HTR-8/SVneo (cell line): Measurements from ENCODE around the gene RNPEPL1.
"Not testable (repeated sequence)": the region's sequence is repeated elsewhere in the genome, so short reads cannot be mapped to it uniquely, and the experiment has no call there.

Source experiments
- DNase-seq: peaks from one replicate; pipeline ENCODE4 v3.0.0; 2011; ENCODE audit warnings: low spot score, mixed read lengths; ENCODE audit not compliant: insufficient read length
- FAIRE-seq: peaks from 2 replicates; lab custom pipeline; 2011; peaks lifted over from hg19 to GRCh38; lab: Jason Lieb, UNC

RNPEPL1 gene

DNA sequence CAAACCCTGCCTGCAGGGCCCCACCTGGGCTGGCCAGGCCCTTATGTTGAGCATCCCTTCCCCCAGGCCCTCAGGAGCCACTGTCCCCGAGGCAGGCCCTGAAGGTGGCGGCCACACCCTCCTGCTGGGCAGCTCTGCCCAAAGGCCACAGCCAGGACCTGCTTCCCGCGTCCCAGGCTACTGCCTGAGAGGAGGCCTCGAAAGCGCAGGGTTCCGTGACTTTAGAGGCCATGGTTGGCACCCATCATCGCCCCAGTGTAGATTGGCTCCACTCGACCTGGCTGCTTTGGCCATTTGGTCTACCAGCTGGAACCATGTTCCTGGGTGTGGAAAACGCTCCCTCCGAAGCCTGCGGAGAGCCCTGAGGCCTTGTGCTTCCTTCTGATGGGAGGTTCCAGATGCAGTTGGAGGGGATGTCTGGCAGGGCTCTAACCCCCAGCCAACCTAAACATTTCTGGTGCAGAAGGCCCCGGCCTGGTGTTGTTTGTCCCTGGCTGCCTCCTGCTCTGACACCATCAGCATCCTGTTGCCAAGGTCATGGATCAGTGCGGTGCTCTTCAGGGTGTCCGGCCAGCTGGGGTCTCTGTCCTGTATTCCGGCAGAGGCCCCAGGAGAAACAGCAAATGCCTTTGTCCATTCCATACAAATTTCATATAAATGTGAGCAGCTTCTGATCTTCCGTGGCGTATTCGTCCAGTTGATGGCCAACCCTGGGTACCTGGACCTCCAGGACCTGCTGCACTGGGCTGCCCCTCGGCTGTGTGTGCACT is 33.0 kb downstream of the RNPEPL1 start:
- DNase-seq (no peak), FAIRE-seq (no peak)

DNA sequence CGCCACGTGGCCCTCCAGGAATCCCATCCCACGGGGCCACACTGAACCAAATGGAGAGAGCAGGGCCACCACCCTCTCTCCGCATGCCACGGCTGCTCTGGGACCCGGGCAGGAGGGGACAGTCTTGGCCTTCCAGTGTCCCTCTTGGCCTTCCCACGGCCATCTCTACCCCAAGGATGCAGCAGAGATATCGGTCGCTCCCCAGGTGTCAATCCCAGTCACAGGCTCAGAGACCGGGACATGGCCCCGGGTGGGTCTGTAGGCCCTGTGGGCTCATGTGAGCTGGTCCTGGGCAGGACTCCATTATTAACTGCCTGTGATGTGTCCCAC is 33.5 kb downstream of the RNPEPL1 start:
- FAIRE-seq (no peak), DNase-seq (no peak)

DNA sequence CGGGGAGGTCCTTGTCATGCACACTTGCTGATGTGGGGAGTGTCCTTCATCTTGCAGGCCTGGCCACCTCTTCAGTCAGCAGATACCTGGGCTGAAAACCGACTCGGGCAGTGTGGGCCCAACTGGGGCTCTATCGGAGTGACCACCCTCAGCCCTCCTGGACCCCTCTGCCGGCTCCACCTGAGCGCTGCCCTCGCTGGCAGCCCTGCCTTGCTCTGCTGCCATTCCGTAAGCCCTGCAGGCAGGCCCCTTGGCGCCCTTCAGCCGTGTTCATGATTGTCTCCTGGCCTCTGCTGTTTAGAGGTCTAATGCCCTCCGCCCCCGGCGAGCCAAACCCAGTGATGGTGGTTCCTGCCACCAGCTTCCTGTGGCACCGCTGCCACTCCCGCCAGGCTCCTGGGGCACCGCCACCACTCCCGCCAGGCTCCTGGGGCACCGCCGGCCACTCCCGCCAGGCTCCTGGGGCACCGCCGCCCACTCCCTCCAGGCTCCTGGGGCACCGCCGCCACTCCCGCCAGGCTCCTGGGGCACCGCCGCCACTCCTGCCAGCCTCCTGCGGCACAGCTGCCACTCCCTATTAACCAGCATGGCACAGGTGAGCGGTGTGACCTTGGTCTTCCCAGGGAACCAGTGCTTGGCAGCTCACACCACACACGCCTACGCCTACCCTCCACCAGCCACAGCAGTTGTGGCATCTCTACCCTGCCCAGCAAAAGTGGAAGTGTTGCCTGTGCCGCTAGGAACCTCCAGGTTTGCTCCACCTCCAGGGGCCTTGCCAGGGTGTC is 34.2 kb downstream of the RNPEPL1 start:
- FAIRE-seq (no peak), DNase-seq (no peak)

DNA sequence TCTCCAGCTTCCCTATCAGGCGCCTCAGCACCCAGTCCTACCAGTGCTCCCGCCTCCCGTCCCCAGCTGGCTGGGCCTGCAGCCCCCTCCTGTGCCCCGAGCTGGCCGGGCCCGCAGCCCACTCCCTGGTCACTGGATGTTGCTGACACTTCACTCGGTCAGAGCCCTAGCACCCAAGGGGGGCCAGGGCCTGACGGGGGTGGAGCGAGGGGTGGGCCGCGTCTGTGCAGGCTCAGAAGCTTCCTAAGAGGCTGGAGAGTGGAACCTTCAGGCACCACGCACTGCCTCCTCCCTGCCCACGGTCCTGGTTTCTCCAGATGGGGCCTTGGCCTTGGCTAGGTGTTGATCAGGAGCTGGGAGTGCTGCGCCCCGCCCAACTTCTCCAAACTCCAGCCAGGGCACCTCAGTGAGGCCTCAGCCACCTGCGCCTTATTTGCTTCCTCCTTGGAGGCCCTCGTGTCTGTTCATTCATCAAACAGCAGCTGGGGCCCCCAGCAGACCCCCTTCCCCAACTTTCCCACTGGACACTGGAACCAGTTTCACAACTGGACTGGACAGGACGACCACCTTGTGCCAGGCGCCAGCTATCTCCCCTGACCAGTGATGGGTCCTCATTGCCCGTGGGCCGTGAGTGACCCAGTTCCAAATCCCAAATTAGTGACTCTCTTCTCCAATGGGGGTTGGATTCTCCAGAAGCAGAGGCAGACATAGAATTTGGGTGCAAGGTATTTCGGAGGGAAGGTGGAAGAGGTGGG is 35.0 kb downstream of the RNPEPL1 start:
- DNase-seq, result no peak
- FAIRE-seq, result no peak

DNA sequence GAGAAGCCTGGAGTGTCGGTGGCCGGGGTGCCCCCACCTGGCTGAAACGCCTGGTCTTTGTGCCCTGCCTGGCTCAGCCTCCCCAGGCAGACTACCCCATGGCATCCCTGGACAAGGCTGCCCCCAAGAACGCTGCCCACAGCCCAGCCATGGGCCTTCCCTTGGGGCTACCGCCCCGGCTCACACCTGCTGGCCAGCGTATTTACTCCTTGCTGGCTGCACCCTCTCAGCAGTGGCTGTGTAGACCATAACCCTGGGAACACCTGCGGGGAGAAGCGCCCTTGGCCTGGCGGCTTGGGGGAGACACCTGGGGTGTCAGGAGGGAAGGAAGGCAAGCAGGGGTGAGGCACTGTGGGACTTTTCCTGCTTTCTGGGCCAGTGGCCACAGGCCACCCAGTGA is 35.6 kb downstream of the RNPEPL1 start:
- FAIRE-seq (no peak), DNase-seq (no peak)

DNA sequence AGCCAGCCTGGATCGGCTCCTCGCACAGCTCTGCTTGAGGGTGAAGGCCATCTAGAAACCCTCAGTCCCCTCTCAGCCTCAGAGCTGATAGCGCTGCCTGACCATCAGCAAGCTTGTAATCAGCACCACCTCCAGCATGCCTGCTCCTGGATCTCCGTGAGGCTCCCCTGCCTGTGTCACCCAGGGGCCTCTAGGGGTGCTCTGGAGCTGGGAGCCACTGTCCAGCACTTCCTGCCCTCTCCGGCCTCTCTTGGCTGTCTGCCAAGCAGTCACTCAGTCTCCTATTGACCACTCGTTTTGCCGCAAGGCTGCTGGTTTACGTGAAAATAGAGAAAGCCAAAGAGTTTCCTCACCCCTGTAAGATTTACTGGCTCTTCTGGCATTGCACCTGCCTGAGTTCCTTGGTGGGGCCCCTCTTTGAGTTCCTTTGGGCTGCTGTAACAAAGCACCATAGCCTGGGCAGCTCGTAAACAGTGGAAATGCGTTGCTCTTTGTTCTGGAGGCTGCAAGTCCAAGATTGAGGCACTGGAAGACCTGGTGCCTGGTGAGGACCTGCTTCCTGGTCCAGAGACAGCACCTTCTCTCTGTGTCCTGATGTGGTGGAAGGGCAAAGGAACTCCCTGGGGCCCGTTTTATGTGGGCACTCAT is 36.1 kb downstream of the RNPEPL1 start:
- no peak for FAIRE-seq
- DNase-seq, result peak; percentile 79

DNA sequence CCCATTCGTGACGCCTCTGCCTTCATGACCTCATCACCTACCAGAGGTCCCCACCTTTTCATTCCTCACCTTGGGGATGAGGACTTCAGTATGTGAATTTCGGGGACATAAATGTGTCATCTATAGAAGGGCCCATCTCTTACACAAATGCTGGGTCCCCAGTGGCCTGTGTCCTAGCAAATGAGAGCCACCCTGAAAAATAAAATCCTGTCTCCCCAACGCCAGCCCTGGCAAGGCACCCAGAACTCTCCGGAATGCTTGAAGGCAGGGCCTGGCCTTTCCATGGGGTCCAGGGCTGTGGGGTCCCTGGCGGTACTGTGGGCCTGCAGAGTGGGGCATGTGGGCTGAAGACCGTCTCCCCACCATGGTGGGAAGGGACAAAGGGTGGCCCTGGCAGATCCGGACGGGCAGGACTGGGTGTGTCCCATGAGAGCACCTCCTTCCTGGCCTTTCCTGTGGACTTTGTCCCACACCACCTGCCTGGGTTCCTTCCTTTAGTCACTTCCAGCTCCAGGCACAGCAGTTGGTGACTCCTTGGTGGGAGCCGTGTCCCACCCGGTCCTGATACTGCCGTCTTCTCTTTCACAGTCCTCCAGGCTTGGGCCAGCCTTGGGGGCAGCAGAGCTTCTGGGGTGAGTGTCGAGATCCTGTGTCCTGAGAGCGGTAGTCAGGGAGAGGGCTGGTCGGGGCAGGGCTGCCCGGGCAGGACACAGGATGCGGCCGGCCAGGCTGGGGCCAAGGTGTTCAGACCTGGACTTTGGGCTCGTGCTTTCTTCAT is 36.8 kb downstream of the RNPEPL1 start:
- no peak for DNase-seq

DNA sequence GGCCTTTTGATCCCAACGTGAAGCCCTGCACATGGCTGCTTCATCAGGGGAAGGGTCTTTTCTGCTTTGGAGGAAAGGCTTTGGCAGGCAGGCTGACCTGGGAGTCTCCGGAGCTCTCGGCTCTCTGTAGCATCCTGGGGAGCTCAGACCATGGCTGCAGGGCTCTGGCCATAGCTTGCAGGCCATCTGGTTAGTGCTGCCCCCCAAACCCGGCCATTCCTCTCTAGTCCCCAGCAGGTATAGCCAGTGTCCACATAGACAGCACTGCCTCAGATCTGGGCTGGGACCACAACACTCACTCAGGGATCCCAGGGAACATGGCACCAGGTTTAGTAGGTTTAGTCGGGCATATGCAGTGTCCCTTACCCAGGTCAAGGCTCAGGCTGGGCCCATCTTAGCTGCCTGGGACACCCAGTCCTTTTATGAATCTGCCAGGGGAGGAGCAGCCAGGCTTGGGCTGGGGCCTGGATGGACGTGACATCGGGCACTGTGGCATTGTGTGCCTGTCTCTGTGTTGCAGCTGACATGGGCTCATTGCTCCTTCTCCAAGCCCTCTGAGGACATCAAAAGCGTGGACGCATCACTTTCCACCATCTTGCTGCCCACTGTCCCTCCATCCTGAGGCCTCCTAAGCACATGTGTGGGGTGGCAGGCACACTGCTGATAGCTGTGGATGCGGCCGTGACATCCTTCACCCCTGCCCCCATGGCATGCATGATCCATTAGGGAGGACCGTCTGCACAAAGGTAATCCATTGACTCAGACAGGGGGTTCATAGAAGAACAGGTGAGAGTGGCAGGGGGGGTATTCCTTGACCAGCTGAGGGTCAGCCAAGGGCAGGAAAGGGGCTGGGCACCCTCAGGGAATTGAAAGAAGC is 37.8 kb downstream of the RNPEPL1 start:
- FAIRE-seq, result no peak
- DNase-seq, result no peak

More for the DNA sequence above, 36.8 kb downstream of the RNPEPL1 start:
- no peak for FAIRE-seq

DNA sequence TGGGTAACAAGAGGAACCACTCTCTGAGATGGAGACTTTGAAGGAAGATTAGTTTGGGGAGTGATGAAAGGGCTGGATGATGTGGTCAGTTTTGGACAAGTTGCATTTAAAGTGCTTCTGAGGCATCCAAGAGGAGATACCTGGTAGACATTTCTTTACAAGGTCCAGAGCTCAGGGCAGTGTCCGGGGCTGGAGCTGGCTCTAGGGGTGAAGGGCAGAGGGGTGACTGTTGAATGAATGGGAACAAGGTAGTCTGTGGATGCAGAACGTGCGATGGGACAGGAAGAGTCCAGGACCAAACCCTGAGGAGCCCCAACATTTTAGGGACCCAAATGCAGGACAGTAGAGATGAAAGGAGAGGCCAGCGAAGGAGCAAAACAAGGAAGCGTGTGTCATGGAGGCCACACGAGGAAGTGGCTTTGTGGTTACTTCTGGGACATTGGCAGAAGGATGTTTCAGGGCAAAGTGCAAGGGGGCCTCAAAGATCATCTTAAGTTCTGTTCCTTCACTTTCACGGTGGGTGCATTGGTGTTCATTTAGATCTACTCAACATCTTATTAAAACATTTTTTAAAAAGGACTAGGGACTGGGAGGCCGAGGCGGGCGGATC is 43.4 kb downstream of the RNPEPL1 start:
- DNase-seq (no peak), FAIRE-seq (no peak)

DNA sequence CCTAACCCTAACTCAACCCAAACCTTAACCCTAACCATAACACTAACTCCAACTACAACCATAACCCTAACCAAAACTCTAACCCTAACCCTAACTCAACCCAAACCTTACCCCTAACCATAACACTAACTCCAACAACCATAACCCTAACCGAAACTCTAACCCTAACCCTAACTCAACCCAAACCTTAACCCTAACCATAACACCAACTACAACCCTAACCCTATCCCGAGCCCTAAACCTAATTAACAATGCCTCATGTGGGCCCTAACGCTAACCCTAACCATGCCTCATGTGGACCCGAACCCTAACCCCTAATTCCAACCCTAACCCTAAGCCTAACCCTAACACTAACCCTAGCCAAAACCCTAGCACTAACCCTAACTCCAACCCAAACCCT is 45.5 kb downstream of the RNPEPL1 start:
- no peak for FAIRE-seq

DNA sequence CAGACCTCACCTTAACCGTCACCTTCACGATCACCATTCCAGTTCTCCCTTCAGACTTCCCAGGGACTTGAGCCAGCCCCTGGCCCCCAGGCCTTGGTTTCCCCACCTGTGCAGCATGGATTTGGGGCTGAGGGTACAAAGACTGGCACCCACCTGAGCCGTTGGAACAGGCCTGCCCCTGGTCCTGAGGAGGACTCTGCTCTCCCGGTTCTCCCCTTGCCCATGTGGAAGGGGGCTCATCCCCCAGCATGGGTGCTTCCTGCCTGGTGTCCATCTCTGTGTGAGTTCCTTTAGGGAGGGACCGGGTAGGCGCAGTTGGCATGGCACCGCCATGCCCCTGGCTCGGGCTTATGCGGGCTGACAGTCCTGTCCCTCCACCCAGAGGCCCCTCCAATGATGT is 46.1 kb downstream of the RNPEPL1 start:
- FAIRE-seq, result no peak

More for the DNA sequence above, 45.5 kb downstream of the RNPEPL1 start:
- no peak for DNase-seq

DNA sequence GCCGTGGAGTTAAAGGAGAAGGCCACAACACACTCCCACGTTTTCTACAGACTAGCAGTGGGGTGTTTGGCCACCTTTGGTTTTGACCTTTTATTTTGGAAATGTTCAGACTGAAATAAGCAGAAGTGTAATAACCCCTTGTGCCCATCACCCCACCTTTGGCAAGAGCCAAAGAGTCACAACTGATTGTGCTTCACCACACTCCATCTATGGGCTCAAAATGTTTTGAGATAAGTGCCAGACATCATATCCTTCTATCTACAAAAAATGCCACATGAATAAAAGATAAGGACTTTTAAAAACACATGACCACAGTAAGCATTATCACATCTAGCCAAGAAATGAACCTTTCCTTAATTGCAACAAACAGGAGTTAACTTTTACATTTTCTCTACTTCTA is 47.1 kb downstream of the RNPEPL1 start:
- no peak for FAIRE-seq
- DNase-seq, result no peak

More for the DNA sequence above, 46.1 kb downstream of the RNPEPL1 start:
- DNase-seq, result no peak

DNA sequence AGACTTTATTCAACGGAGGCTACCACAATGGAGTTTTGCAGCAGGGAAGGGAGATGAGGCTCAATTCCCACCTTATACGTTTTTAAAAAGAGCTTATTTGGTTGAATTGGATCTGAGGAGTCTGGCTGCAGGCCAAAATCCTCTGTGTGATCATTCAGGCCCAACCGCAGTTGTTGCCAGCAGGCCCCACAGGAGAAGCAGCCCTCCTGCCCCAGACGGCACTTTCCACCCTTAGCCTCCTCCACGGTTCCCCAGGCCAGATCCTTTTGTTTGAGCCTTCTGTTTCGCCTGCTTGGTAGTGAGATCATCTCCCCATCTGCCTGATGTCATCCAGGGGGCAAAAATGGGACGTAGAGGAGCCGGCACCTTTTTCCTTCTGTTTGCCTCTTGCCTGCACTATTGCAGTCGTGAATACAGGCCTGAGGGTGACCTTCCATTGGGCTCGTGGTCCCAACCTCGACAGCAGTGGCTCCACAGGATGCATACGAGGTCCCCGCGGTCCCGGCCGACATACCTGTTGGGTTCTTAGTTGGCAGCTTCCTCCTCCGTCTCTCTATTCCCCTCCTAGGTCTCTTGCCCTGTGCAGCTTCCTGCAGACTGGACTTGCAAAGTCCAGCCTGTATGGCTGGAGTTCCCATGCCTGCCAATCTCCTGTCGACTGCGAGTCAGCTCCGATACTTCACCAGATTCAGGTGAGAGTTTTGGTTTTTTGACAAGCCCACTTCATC is 47.7 kb downstream of the RNPEPL1 start:
- no peak for DNase-seq

DNA sequence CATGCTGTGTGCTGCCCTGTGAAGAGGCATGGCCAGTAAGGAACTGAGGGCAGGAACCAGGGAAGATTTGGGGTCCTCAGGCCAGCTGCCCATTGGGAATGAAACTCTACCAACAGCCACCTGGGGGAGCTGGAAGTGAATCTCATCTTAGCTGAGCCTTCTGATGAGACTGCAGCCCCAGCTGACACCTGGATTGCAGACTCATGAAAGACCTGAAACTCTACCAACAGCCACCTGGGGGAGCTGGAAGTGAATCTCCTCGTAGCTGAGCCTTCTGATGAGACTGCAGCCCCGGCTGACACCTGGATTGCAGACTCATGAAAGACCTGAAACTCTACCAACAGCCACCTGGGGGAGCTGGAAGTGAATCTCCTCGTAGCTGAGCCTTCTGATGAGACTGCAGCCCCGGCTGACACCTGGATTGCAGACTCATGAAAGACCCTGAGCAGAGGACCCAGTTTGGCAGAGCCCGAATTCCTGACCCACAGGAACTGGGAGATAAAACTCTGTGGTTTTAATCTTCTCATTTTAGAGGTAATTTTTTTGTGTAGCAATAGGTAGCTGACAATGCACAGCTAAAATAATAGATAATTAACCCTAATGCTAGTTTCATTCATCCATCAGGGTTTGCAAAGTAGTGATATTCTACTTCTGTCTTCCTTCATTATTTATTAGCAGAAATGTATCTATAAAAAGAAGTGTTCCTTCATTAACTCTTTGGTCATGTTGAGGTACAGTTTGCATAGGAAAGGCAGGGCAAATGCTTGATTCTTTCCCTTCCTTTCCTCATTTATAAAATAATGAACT is 48.8 kb downstream of the RNPEPL1 start:
- DNase-seq, FAIRE-seq: not testable (repeated sequence)

More for the DNA sequence above, 47.7 kb downstream of the RNPEPL1 start:
- FAIRE-seq, result no peak

DNA sequence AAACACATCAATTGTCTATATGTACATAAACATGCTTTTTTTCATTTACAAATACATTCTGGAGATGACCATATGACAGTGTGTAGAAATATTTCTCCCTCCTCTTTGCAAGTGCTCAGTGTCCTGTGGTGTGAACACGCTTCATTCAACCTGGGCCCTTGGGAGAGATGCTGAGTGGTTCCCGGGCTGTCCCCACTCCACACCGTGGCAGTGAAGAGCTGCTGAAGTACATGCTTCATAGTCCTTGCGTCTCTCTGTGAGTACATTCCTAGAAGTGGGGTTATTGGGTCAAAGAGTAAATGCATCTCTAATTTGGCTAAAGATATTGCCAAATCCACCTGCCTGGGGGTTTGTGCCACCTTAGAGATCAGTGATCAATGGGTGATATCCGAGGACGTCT is 50.5 kb downstream of the RNPEPL1 start:
- DNase-seq (no peak), FAIRE-seq (no peak)

DNA sequence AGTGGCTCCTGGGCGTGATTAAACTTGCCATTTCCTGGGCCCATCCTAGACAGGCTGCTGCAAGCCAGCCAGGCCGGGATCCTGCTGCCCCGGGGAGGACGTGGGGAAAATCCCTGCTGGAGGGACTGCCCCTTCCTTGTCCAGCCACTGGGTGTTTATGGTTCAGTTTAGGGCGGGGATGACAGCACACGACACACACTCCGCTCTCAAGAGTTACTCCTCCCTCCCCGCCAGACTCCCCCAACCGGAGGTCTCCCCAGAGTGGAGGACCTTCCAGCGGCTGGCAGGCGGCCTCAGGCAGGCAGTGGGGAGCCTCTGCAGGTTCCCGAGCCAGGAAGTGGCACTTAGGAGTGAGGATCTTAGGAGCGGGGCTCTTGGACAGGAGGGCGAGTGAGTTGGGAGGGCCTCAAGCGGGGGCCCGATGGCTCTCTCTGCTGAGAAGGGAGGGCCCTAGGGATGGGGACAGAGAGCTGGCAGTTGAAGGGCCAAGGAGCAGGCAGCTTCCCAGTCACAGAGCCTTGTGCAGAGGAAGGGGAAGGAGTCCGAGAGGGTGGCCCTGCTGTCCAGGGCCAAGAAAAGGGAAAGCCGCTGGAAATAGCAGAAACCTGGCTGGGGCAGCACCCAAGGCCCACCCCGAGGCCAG is 51.3 kb downstream of the RNPEPL1 start:
- DNase-seq (no peak), FAIRE-seq (no peak)
